Bone marrow (tissue), 2 donors: ENCODE results near the gene FCHSD2.
"Not testable (repeated sequence)": the region's sequence is repeated elsewhere in the genome, so short reads cannot be mapped to it uniquely, and the experiment has no call there.

Source experiments
- DNase-seq, 2 donors: peaks; one replicate each; lab custom pipeline; 2025; lab: John Stamatoyannopoulos, UW

Gene FCHSD2

GRCh38 chr11:72869831-72870230 lies 272.3 kb downstream of the FCHSD2 start:
- DNase-seq: no peak

DNA sequence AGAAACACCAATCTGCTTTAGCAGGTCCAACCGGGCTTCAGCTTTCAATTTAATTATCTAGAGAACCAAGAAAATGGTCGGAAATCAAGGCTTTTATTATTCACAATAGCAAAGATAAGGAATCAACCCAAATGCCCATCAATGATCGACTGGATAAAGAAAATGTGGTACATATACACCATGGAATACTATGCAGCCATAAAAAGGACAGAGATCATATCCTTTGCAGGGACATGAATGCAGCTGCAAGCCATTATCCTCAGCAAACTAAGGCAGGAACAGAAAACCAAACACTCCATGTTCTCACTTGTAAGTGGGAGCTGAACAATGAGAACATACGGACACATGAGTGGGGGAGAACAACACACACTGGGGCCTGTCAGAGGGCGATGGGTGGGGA lies 274.1 kb downstream of the FCHSD2 start:
- DNase-seq: no peak

DNA sequence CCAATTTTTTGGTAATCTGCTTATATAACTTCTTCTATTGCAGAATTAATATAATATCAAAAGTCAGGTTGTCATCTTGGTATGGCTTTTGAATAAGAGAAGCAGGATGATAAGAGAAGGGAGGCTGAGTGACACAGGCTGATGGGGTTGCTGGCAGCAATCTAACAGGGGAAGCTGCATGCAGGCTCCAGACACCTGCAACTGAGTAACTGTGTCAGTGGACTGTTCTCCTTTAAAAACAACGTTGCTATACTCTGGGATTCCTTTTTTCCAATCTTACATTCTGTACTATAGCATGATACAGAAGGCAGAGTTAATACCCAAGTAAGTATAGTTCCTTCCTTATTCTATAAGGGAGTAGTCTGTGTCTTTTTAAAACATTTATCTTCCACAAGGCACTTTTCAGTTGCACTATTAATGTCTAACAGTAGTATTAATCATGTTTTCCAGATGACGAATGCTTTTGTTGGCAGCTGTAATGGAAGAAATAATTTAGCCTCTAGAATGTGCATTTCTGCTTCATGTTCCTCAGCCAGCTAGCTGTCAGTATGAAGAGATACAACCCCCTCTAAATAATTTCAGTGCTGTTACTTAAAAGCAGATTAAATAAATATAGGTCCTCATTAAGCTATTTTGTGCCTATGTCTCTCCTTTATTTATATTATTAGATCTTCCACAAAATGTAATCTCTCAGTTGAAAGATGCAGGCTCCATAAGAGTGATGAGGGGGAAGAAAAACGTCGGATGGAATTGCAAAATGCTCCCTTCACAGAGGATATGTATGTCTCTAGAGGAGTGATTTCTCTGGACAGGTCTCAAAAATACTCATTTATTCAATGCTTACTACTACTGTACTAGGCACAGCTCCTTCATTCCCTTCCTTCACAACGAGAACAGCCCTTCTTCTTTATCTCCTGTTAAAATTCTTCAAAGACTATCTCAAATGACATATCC lies 277.1 kb downstream of the FCHSD2 start:
- no peak for DNase-seq

- DNase-seq: peak in 1 of 2 donors; percentile 27
These were observed 278.2 kb downstream of the FCHSD2 start for GRCh38 chr11:72863916-72864315.

DNA sequence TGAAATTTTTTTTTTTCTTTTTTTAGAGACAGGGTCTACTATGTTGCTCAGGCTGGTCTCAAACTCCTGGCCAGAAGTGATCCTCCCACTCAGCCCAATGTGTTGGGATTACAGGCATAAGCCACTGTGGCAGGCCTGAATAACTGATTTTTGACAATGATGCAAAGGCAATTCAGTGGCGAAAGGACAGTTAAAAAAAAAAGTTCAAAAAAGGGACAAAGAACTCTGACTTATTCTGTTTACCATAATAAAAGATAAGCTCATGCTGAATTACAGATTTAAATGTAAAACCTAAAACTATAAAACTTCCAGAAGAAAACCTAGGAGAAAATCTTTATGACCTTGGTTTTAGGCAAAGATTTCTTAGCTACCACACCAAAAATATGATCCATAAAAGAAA lies 279.0 kb downstream of the FCHSD2 start:
- no peak for DNase-seq

GRCh38 chr11:72860592-72860991 lies 281.5 kb downstream of the FCHSD2 start:
- no peak for DNase-seq

DNA sequence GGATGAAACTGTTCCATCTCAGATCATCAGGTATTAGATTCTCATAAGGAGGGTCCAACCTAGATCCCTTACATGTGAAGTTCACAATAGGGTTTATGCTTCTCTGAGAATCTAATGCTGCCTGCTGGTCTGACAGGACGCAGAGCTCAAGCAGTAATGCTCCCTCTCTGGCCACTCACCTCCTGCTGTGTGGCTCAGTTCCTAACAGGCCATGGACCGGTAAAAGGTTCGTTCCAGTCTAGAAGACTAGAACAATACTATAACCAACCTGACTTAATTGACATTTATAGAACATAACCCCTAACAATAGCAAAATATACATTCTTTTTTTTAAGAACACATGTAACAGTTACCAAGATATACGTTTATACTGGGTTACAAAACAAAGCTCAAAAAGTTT lies 282.1 kb downstream of the FCHSD2 start:
- no peak for DNase-seq

GRCh38 chr11:72859126-72859525 lies 283.0 kb downstream of the FCHSD2 start:
- DNase-seq: no peak

DNA sequence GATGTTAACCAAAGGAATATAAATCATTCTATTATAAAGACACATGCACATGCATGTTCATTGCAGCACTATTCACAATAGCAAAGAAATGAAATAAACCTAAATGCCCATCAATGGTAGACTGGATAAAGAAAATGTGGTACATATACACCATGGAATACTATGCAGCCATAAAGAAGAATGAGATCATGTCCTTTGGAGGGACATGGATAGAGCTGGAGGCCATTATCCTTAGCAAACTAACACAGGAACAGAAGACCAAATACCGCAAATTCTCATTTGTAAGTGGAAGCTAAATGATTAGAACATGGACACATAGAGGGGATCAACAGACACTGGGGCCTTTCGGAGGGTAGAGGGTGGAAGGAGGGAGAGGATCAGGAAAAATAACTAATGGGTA lies 283.9 kb downstream of the FCHSD2 start:
- not testable (repeated sequence) for DNase-seq

DNA sequence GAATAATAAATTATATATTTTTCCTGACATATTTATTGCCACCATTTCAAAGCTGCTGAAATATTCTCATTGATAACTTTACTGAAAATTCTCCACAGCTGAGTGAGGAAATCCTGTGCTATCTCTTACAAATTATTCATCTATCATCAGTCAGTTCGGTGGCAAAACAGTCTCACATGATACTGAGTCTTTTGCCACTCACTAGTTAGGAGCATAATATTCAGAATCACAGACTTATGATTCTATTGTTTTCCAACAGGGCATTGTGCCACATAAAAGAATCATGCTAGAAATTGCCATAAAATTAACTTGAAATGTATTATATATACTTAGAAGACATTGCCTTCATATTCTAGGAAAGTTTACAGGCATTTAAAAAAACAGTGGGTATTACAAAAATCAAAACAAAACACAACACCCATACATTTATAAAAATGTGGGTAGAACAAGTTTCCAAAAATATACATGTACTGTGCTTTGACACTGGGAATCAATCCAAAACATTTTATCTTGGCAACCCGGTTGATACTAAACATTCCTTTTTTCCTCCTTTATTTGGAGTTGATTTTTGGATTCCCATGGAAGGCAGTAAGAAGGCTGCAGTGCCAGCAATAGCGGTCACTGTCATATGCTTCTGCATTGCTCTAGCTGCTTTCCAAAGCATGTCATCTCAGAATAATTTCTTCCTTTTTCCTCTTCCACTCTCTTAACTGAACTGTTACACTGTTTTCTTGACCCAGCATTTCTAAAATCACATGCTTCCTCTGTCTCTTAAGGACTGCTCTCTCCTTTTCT lies 285.4 kb downstream of the FCHSD2 start:
- DNase-seq: no peak

GRCh38 chr11:72856065-72856464 lies 286.1 kb downstream of the FCHSD2 start:
- no peak for DNase-seq

GRCh38 chr11:72851726-72852125 lies 290.4 kb downstream of the FCHSD2 start:
- DNase-seq: no peak

DNA sequence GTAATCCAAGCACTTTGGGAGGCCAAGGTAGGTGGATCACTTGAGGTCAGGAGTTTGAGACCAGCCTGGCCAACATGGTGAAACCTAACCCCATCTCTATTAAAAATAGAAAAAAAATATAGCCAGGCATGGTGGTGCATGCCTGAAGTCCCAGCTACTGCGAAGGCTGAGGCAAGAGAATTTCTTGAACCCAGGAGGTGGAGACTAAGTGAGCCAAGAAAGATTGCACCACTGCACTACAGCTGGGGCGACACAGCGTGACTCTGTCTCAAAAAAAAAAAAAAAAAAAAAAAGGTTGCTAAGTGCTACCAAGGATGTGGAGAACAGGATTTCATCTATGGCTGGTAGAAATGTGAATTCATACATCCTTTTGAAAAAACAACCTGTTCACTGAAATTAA lies 291.3 kb downstream of the FCHSD2 start:
- no peak for DNase-seq

DNA sequence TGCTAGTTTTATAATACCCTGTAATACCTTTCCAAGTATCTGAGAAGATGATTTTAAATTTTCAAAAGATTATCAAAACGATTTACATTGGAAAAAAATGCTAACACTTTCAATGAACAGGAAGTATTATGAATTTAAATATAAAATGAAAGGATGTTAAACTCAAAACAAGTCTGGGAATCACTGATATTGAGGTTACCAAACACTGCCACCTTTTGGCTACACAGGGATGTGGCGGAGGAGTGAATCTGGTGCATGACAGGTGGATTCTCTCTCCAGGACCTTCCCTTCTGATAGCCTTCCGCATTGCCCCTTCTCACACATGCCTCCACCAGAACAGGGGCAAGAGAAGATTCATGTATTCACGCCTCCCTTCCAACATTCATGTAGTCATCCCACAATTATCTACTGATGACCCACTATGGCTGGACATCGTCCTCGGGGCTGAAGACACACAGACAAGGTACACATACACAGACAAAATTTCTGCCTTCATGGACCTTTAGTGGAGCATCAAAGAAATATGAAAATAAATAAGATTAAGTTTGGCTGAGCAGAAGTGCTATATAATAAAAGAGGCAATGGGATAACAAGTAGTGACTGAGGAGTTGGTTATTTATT lies 293.2 kb downstream of the FCHSD2 start:
- DNase-seq: peak in 1 of 2 donors; percentile 37

DNA sequence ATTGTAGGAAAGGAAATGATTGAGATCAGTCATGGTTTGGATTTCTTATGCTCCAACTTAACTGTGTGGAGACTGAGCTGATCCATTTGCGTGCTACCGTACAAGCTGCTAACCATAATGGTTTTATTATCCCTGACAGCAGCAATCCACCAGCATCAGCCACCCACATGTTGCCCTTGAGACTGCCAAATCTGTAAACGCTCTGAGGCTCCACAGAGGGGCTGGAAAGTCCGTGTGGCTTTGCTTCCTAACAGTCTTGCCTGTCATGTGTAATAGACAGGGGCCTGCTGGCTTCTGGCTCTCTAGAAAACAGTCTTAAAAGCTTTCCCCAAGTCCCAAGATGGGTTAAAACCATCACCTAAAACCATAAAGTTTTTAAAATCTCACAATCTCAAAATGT lies 297.8 kb downstream of the FCHSD2 start:
- DNase-seq: no peak

DNA sequence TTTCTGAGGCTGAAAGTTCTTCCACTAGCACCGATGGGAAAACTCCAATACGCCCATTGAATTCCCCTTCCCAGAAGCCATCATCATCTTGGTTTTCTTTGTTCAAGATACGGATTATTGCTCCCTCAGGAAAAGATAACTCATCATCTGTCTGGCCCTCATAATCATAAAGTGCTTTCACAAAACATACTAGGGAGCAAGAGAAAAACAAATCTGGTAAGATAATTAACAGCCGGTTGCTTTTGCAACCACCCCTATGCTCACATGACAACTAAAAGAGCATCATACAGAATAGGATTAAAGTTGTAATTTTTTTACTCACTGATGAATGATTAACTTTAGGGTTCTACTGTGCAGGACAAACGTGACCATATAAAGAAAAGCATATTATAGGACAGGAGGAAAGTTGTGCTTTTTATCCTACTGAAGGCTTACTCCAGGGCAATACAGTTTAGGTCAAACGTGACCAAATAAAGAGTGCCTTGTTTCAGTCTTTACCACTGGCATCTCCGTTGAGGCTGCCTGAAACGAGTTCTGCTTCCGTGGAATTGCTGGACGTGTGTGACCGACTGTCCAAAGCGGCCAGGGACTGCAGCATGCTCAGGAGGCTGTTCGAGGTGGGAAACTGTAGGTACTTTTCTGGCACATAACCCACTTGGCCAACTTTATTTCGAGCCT lies 299.3 kb downstream of the FCHSD2 start:
- no peak for DNase-seq

GRCh38 chr11:72842126-72842525 lies 300.0 kb downstream of the FCHSD2 start:
- no peak for DNase-seq

DNA sequence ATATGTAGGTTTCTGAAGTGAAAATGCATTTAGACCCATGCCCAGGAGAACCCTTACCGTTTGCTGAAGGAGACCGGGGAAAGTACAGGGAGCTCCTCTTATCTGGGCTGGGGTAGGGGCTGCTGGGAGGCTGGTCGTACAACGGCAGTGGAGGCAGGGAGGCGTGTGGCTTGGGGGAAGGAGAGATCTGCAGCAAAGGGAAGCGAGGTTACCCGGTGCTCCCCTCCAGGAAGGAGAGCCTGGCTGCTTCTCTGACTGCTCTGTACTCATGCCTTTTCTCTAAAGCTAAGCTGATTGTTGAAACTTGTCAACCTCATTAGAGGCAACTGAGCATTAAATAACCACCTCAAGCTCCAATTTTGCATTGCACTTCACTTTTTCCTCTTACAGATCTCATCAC lies 300.7 kb downstream of the FCHSD2 start:
- DNase-seq: no peak

DNA sequence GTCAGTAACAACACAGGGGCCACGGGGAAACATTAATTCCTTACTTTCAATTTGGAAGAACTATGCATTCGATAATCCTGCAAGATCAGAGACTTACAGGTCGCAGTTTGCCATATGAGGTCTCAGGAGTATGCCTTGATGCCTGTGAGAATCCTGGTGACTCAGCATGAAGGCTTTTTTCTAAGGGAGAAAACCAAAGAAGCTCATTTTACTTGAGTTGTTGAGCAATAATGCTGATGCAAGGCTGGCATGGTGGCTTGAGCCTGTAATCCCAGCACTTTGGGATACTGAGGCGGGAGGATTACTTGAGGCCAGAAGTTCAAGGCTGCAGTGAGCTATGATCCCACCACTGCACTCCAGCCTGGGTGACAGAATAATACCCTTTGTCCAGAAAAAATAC lies 301.3 kb downstream of the FCHSD2 start:
- no peak for DNase-seq

DNA sequence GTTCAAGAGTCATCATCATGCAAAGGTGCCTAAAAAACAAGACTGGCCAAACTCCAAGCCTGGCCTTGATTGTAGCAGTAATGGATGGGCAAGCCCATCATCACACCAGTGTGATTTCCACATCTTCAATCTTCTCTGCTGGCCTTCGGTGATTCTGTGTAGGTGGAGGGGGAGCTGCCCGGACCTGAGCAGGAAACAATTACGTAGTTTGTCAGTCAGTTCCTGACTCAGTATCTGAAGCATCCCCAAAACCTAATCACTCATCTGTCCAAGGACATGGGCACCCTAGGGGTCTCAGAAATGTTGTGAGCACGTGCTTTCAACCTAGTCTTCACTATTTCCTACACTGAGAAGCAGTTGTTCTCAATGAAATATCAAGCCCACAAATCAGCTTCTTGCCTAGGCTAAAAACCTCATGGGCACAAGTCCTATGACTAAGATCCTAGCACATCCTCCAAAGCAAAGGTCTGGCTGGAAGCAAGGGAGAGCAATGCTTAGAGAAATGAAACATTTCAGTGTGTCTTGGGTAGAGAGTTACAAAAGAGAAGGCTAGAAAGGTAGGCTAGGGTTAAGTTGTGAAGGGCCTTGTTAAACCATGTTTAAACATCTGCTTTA lies 303.3 kb downstream of the FCHSD2 start:
- no peak for DNase-seq

DNA sequence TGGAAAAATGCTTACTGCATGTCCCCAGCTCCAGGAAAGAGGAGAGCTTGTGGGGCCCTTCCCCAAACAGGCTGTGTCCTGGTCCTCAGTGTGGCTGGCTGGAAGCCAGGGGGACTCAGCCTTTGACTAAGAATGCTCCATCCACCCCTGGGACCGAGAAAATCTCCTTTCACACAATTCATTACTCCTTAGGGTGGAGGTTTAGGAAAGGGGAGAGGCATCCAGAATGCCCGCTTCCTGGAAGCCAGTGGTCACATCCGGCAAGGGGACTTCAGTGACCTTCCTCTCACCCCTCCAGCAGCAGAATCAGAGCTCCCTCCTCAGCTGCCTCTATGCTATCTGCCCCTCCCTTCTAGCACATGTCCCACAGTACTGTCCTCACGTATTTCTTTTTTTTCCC lies 306.0 kb downstream of the FCHSD2 start:
- no peak for DNase-seq

- no peak for DNase-seq
These were observed 307.2 kb downstream of the FCHSD2 start for GRCh38 chr11:72834905-72835304.
